ENCODE results near the gene PTPRH. TPM values are rescaled to one million over a fixed set of nuclear protein-coding genes. Genes with fewer than 3 reads are reported as not detected.

The PTPRH gene
- total and polyA plus RNA-seq, 9 of the 15 experiments (the other 6 are each of a cell fraction or from before 2014, with no cell fraction given) = 0.87 to 34.3 (median 22.7) TPM

DNA sequence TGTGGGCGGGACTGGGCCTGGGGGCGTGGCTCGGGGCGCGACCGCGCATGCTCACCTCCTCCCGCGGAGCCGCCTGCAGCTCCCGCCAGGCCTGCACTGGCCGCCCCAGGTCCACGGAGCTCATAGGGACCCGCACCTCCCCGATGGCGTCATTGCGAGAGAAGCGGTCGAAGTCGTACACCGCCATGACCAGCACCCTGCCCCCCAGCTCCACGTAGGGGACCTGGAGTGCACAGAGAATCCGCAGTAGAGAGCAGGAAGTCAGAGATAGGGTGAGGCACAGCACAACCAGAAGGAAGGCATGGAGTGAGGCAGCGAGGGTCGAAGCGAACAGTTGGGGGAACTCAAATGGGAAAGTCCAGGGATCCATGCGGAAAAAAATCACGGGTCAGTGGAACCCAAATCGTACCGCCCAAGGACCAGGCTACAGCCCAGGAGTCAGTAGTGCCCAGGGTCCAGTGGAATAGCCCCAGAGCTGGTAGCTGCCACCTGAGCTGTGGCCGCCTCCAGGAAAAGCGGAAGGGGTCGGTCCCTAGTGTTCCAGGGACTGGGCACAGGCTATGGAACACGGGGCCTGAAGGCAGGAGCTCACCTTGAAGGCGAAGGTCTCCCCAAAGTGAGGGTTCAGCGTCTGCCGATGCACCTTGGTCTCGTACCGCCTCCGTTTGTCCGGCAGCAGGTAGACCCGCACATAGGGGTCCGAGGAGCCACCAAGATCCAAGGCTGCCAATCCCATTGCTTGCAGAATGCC is 34.0 kb downstream of the PTPRH start (continued):
- no peak for TF ChIP-seq YBX1 (IDR thresholded peaks at IDR 0.05)
- peak; percentile 86 for TF ChIP-seq SUPT5H (IDR thresholded peaks at IDR 0.05)
- no peak for TF ChIP-seq FOXM1 (IDR thresholded peaks at IDR 0.05; ENCODE audit: low read depth)
- no peak for TF ChIP-seq FOXM1 (CRISPR knock-in tag; IDR thresholded peaks at IDR 0.05; ENCODE audit: low read depth)
- peak; percentile 94 for TF ChIP-seq PHF8 (IDR thresholded peaks at IDR 0.05; ENCODE audit: borderline replicate concordance, low read length)
- no peak for TF ChIP-seq ZNF583 (CRISPR knock-in tag; IDR thresholded peaks at IDR 0.05)
- no peak for TF ChIP-seq ZNF212 (CRISPR knock-in tag; IDR thresholded peaks at IDR 0.05)
- 0 out of 2 replicates have a peak, but pooled peaks have one; percentile 49 for TF ChIP-seq ERF (CRISPR knock-in tag; IDR thresholded peaks at IDR 0.05)
- TF ChIP-seq, protein P1, sequence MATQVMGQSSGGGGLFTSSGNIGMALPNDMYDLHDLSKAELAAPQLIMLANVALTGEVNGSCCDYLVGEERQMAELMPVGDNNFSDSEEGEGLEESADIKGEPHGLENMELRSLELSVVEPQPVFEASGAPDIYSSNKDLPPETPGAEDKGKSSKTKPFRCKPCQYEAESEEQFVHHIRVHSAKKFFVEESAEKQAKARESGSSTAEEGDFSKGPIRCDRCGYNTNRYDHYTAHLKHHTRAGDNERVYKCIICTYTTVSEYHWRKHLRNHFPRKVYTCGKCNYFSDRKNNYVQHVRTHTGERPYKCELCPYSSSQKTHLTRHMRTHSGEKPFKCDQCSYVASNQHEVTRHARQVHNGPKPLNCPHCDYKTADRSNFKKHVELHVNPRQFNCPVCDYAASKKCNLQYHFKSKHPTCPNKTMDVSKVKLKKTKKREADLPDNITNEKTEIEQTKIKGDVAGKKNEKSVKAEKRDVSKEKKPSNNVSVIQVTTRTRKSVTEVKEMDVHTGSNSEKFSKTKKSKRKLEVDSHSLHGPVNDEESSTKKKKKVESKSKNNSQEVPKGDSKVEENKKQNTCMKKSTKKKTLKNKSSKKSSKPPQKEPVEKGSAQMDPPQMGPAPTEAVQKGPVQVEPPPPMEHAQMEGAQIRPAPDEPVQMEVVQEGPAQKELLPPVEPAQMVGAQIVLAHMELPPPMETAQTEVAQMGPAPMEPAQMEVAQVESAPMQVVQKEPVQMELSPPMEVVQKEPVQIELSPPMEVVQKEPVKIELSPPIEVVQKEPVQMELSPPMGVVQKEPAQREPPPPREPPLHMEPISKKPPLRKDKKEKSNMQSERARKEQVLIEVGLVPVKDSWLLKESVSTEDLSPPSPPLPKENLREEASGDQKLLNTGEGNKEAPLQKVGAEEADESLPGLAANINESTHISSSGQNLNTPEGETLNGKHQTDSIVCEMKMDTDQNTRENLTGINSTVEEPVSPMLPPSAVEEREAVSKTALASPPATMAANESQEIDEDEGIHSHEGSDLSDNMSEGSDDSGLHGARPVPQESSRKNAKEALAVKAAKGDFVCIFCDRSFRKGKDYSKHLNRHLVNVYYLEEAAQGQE (IDR thresholded peaks at IDR 0.05; ENCODE audit: borderline replicate concordance) = no peak
- TF ChIP-seq, protein P1 (CRISPR knock-in tag; IDR thresholded peaks at IDR 0.05; ENCODE audit: low read depth) = peak; percentile 45; the same call in 1 of the 2 replicates
- TF ChIP-seq, protein P2, sequence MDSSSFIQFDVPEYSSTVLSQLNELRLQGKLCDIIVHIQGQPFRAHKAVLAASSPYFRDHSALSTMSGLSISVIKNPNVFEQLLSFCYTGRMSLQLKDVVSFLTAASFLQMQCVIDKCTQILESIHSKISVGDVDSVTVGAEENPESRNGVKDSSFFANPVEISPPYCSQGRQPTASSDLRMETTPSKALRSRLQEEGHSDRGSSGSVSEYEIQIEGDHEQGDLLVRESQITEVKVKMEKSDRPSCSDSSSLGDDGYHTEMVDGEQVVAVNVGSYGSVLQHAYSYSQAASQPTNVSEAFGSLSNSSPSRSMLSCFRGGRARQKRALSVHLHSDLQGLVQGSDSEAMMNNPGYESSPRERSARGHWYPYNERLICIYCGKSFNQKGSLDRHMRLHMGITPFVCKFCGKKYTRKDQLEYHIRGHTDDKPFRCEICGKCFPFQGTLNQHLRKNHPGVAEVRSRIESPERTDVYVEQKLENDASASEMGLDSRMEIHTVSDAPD (CRISPR knock-in tag; IDR thresholded peaks at IDR 0.05) = no peak
- no peak for TF ChIP-seq ZNF561 (CRISPR knock-in tag; conservative IDR thresholded peaks at IDR 0.05)

All from K562 (cell line).